Measurements from ENCODE around the gene TRAPPC3.
A peak's percentile ranks its signal among the peaks of the same experiment; 100 is the strongest.

The TRAPPC3 gene

DNA sequence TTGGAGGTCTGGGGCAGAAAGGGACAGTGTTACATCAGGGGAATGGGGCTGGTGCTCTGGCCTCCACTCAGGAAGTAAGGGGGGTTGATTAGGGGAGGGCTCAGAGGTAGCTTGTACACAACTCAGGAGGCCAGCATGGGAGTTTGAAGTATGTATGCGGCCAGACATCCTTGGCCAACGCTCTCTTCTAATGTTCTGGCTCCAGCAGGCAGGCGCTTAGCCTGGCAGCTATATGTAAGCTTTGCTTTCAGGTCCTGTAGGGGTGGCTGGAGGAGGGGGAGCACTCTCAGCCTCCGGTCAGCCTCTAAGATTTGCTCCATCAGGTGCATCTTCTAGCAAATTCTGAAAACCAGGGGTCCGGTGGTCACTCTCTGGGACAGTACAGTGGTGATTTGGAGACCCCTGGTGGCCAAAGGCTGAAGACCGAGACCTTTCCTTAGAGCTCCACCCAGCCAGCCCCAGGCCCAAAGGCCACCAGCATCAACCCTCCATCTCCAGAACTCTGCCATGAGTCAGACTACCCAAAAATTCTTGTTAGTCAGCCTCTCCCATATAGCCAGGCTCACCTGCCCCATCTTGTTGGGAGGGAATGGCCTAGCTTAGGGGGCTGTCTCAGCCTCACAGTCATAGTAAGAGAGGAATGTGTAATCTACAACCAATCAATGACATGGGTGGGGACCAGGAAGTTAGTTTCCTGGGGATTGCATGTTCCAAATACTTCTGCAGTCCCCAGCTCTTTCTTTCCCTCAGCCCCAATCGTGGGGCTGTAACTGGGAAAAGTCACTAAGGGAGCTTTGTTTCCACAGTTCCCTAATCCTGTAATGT, 14.6 kb downstream of the TRAPPC3 start:
- Histone ChIP-seq H3K4me1 (ENCODE audit: control insufficient read depth, insufficient read depth, low read length) (no peaks in the 10 kb centered on the region), H3K9me3 (ENCODE audit: control insufficient read depth, insufficient read depth, low read depth, low read length) (no peaks in the 10 kb centered on the region), H3K36me3 (ENCODE audit: control insufficient read depth in 2 of 2, insufficient read depth in 1 of 2, low read length in 2 of 2) (peaks cover 0 to 37% of the 10 kb centered on the region in 2 experiments; a peak in 2 of 3 replicates), H3K27ac (ENCODE audit: extremely low read depth, low read depth, low read length) (no peak overlapping the region), H3K4me3 (ENCODE audit: low read depth, low read length) (no peak overlapping the region)
- TF ChIP-seq ZNF133 (tag by site-specific recombination; IDR thresholded peaks at IDR 0.05) (no peak), CTCF (tag by site-specific recombination; IDR thresholded peaks at IDR 0.05) (peak; percentile 62), ZNF600 (tag by site-specific recombination; IDR thresholded peaks at IDR 0.05) (0 out of 2 replicates have a peak, but pooled peaks have one; percentile 23), ZBTB10 (tag by site-specific recombination; IDR thresholded peaks at IDR 0.05) (no peak), ZBTB21 (tag by site-specific recombination; IDR thresholded peaks at IDR 0.05) (no peak), ZNF654 (tag by site-specific recombination; IDR thresholded peaks at IDR 0.05; ENCODE audit: low read depth) (peak; percentile 64), ZSCAN30 (tag by site-specific recombination; IDR thresholded peaks at IDR 0.05) (peak; percentile 57; the same call in 1 of the 2 replicates), KLF16 (tag by site-specific recombination; IDR thresholded peaks at IDR 0.05) (no peak), ZNF266 (tag by site-specific recombination; IDR thresholded peaks at IDR 0.05; ENCODE audit: low read depth) (no peak), ZNF660 (tag by site-specific recombination; IDR thresholded peaks at IDR 0.05) (0 out of 2 replicates have a peak, but pooled peaks have one; percentile 34)
- TF ChIP-seq, protein P1, sequence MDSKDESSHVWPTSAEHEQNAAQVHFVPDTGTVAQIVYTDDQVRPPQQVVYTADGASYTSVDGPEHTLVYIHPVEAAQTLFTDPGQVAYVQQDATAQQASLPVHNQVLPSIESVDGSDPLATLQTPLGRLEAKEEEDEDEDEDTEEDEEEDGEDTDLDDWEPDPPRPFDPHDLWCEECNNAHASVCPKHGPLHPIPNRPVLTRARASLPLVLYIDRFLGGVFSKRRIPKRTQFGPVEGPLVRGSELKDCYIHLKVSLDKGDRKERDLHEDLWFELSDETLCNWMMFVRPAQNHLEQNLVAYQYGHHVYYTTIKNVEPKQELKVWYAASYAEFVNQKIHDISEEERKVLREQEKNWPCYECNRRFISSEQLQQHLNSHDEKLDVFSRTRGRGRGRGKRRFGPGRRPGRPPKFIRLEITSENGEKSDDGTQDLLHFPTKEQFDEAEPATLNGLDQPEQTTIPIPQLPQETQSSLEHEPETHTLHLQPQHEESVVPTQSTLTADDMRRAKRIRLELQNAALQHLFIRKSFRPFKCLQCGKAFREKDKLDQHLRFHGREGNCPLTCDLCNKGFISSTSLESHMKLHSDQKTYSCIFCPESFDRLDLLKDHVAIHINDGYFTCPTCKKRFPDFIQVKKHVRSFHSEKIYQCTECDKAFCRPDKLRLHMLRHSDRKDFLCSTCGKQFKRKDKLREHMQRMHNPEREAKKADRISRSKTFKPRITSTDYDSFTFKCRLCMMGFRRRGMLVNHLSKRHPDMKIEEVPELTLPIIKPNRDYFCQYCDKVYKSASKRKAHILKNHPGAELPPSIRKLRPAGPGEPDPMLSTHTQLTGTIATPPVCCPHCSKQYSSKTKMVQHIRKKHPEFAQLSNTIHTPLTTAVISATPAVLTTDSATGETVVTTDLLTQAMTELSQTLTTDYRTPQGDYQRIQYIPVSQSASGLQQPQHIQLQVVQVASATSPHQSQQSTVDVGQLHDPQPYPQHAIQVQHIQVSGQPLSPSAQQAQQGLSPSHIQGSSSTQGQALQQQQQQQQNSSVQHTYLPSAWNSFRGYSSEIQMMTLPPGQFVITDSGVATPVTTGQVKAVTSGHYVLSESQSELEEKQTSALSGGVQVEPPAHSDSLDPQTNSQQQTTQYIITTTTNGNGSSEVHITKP (tag by site-specific recombination; IDR thresholded peaks at IDR 0.05) = no peak
- ChIA-PET POLR2A (interaction anchor here (0.8 to 1.3 kb wide), 5 partner anchors 11 to 38 kb away, joined by 3 to 7 read pairs (median 3); no protein-coding TSS in a partner anchor), CTCF (interaction anchor here (0.5 to 7.2 kb wide), 34 partner anchors 10 to 339 kb away, joined by 3 to 156 read pairs (median 4); partner anchors contain the start of gene TRAPPC3)

GRCh38 chr1:36134031-36134430, 15.3 kb downstream of the TRAPPC3 start:
- Histone ChIP-seq H3K27ac (ENCODE audit: extremely low read depth, low read depth, low read length) (no peak overlapping the region), H3K4me1 (ENCODE audit: control insufficient read depth, insufficient read depth, low read length) (no peaks in the 10 kb centered on the region), H3K36me3 (ENCODE audit: control insufficient read depth in 2 of 2, insufficient read depth in 1 of 2, low read length in 2 of 2) (peaks cover 0 to 30% of the 10 kb centered on the region in 2 experiments; a peak in 2 of 3 replicates), H3K4me3 (ENCODE audit: low read depth, low read length) (no peak overlapping the region), H3K9me3 (ENCODE audit: control insufficient read depth, insufficient read depth, low read depth, low read length) (no peaks in the 10 kb centered on the region)
- ChIA-PET CTCF (interaction anchor here (0.5 to 7.2 kb wide), 22 partner anchors 8 to 1246 kb away, joined by 3 to 156 read pairs (median 5); partner anchors contain the start of gene TRAPPC3), POLR2A (interaction anchor here (0.5 to 1.9 kb wide), 4 partner anchors 12 to 309 kb away, joined by 3 to 7 read pairs (median 3); no protein-coding TSS in a partner anchor)
- TF ChIP-seq ZSCAN16 (tag by site-specific recombination; IDR thresholded peaks at IDR 0.05) = no peak
- TF ChIP-seq ZNF785 (tag by site-specific recombination; IDR thresholded peaks at IDR 0.05) = no peak
- TF ChIP-seq ZNF76 (tag by site-specific recombination; IDR thresholded peaks at IDR 0.05; ENCODE audit: borderline replicate concordance, low read depth) = no peak
- TF ChIP-seq ZNF10 (tag by site-specific recombination; IDR thresholded peaks at IDR 0.05) = no peak
- TF ChIP-seq ZNF398 (tag by site-specific recombination; IDR thresholded peaks at IDR 0.05) = 0 out of 2 replicates have a peak, but pooled peaks have one; percentile 3
- peak; percentile 63; the same call in 1 of the 2 replicates for TF ChIP-seq GLIS1 (tag by site-specific recombination; IDR thresholded peaks at IDR 0.05)
- no peak for TF ChIP-seq ZNF239 (tag by site-specific recombination; IDR thresholded peaks at IDR 0.05)
- TF ChIP-seq ZNF221 (tag by site-specific recombination; IDR thresholded peaks at IDR 0.05; ENCODE audit: borderline replicate concordance) = no peak
- TF ChIP-seq KLF7 (tag by site-specific recombination; IDR thresholded peaks at IDR 0.05; ENCODE audit: borderline replicate concordance) = no peak
- no peak for TF ChIP-seq ZFP69B (tag by site-specific recombination; IDR thresholded peaks at IDR 0.05)
- no peak for TF ChIP-seq PRDM1 (tag by site-specific recombination; IDR thresholded peaks at IDR 0.05)
- no peak for TF ChIP-seq HOXD13 (CRISPR knock-in tag; IDR thresholded peaks at IDR 0.05; ENCODE audit: borderline replicate concordance)
